Sigmoid colon (tissue), 7 donors: ENCODE results near the gene FOXN4. TPM values are rescaled to one million over a fixed set of nuclear protein-coding genes. Genes with fewer than 3 reads are reported as not detected.

Experiments used
- DNase-seq: peaks from one replicate; pipeline ENCODE4 v3.0.0-alpha.2; 2019
- H3K27ac ChIP-seq, 4 donors: fragments of 200-600 bp; sonication (generic); one replicate each; pipeline ENCODE4 v1.5.1; 2016 to 2019; ENCODE audit warnings: mild to moderate bottlenecking in 1 of 4
- H3K27me3 ChIP-seq, 3 donors: fragments of 200-600 bp; sonication (generic); one replicate each; pipeline ENCODE4 v1.5.1; 2019; ENCODE audit warnings: mild to moderate bottlenecking in 1 of 3
- H3K36me3 ChIP-seq, 4 donors: fragments of 200-600 bp; sonication (generic); one replicate each; pipeline ENCODE4 v1.5.1; 2016 to 2019
- H3K4me1 ChIP-seq, 4 donors: fragments of 200-600 bp; sonication (generic); one replicate each; pipeline ENCODE4 v1.5.1; 2017 to 2019
- H3K4me3 ChIP-seq, 4 donors: fragments of 200-600 bp; sonication (generic); one replicate each; pipeline ENCODE4 v1.5.1; 2017 to 2019; ENCODE audit warnings: mild to moderate bottlenecking in 2 of 4, moderate library complexity in 1 of 4
- H3K9me3 ChIP-seq, 4 donors: fragments of 200-600 bp in 3 of 4; sonication (generic) in 3 of 4; one replicate each; pipeline versions ENCODE4 v1.5.1 to v1.6.1; 2013 to 2019
- EP300 ChIP-seq, 4 donors: sonication (generic); formaldehyde crosslinking; IDR thresholded peaks; one replicate each; pipeline ENCODE4 v1.6.1; 2017; ENCODE audit warnings: antibody characterized with exemption in 4 of 4
- POLR2A ChIP-seq, 2 donors: fragments of 450-650 bp; IDR thresholded peaks; one replicate each; pipeline ENCODE4 v1.6.1; 2016; ENCODE audit warnings: antibody characterized with exemption in 2 of 2, mild to moderate bottlenecking in 2 of 2, moderate library complexity in 2 of 2
- POLR2AphosphoS5 ChIP-seq, 4 donors: sonication (generic); formaldehyde crosslinking; IDR thresholded peaks; one replicate each; pipeline ENCODE4 v1.6.1; 2017; ENCODE audit warnings: antibody characterized with exemption in 4 of 4
- WGBS, 2 donors: extraction: QIAGEN DNeasy Blood & Tissue Kit; methylation state at CpG; one replicate each; pipeline ENCODE4 v1.1.7; 2013; 5-methylcytosine and 5-hydroxymethylcytosine counted together
- intact Hi-C: fragments of 100-400 bp; cut with DNase I; formaldehyde crosslinking; loops from one replicate; pipeline ENCODE4 v1.15.1; 2023
- polyA plus RNA-seq, 3 donors: library from polyadenylated mRNA; stranded (reverse); fragments of 200-250 nt; gene quantifications; one replicate each; pipeline ENCODE4 v1.2.3, GENCODE V29; 2013
- total RNA-seq, 4 donors: library from RNA; depleted of rRNA; stranded (reverse); fragments of >200 nt; gene quantifications; one replicate each; pipeline ENCODE4 v1.1.0, GENCODE V29; 2016
- TF ChIP-seq, protein P1 (sequence below), 4 experiments: fragments of 450-650 bp in 3 of 4; fragments of 200-600 bp in 1 of 4; IDR thresholded peaks; one replicate each; pipeline ENCODE4 v1.5.1; 2016 to 2019; ENCODE audit warnings: antibody characterized with exemption in 4 of 4, mild to moderate bottlenecking in 3 of 4, moderate library complexity in 2 of 4
- donor health status: healthy with polysubstance abuse.
- donor health status: Bipolar disorder and iron deficiency.
- donor health status: healthy.

The FOXN4 gene
- total and polyA plus RNA-seq, 7 donors = 0.06 to 1.9 (median 0.41) TPM; not detected in 4

DNA sequence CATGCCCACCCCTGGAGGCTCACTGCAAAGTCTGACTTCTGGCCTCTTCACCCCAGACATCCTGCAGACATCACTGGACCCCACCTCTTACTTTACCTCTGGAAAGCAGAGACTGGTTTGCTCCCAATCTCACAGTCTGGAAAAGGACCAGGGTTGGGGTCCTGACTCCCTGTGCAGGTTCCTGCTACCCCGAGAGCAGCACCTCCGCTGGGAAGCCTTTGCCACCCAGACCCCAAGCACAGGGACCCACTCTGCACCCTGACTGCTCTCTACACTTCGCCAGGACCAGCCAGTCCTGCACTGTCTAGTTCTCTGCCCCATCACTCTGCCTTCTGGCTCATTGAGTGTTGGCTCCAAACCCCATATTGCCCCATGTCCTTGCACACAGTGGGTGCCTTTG, 16.0 kb downstream of the FOXN4 start:
- no peaks in the 10 kb centered on the region for H3K36me3 ChIP-seq
- DNase-seq = peak; percentile 49
- H3K4me1 ChIP-seq = peaks cover 0 to 18% (median 16%) of the 10 kb centered on the region in 4 donors
- no peak for TF ChIP-seq POLR2AphosphoS5 (IDR thresholded peaks at IDR 0.05)
- no peak for TF ChIP-seq EP300 (IDR thresholded peaks at IDR 0.05)
- H3K27me3 ChIP-seq = peaks cover 0 to 3% (median 0%) of the 10 kb centered on the region in 3 donors
- H3K9me3 ChIP-seq = no peaks in the 10 kb centered on the region
- WGBS, 2 donors = 78 to 86% methylated on average over 3 of the region's 3 CpGs
- H3K27ac ChIP-seq = no peak overlapping the region
- no peak overlapping the region for H3K4me3 ChIP-seq
- intact Hi-C loops = no loop called here

DNA sequence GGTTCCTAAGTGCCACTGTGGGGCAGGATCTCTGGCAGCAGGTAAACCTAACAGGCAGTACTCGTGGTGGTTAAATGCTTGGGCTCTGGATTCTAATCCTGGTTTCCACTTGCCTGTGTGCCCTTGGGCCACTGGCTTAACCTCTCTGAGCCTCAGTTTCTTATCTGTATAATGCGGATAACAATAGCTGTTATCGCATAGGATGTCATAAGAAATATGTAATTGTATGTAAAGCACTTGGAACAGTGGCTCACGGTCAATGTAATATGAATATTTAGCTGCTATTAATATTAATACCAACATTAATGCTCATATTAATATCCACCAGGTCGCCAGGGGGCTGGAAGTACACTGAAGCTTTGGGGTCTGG, 16.8 kb downstream of the FOXN4 start:
- H3K9me3 ChIP-seq = no peaks in the 10 kb centered on the region
- H3K27me3 ChIP-seq = peaks cover 0 to 3% (median 0%) of the 10 kb centered on the region in 3 donors
- H3K36me3 ChIP-seq = no peaks in the 10 kb centered on the region
- H3K27ac ChIP-seq = peak overlapping the region in 3 of 4 donors; percentile 55 to 68 (median 67)
- no peak for TF ChIP-seq EP300 (IDR thresholded peaks at IDR 0.05)
- TF ChIP-seq POLR2A (IDR thresholded peaks at IDR 0.05) = no peak
- TF ChIP-seq, protein P1, sequence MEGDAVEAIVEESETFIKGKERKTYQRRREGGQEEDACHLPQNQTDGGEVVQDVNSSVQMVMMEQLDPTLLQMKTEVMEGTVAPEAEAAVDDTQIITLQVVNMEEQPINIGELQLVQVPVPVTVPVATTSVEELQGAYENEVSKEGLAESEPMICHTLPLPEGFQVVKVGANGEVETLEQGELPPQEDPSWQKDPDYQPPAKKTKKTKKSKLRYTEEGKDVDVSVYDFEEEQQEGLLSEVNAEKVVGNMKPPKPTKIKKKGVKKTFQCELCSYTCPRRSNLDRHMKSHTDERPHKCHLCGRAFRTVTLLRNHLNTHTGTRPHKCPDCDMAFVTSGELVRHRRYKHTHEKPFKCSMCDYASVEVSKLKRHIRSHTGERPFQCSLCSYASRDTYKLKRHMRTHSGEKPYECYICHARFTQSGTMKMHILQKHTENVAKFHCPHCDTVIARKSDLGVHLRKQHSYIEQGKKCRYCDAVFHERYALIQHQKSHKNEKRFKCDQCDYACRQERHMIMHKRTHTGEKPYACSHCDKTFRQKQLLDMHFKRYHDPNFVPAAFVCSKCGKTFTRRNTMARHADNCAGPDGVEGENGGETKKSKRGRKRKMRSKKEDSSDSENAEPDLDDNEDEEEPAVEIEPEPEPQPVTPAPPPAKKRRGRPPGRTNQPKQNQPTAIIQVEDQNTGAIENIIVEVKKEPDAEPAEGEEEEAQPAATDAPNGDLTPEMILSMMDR (IDR thresholded peaks at IDR 0.05) = no peak
- no peak for TF ChIP-seq POLR2AphosphoS5 (IDR thresholded peaks at IDR 0.05)
- DNase-seq = no peak
- intact Hi-C loops = no loop called here
- peaks cover 0 to 18% (median 16%) of the 10 kb centered on the region in 4 donors for H3K4me1 ChIP-seq
- no peak overlapping the region for H3K4me3 ChIP-seq
- 74 to 86% methylated on average over 5 of the region's 5 CpGs for WGBS, 2 donors

- TF ChIP-seq, protein P1 (IDR thresholded peaks at IDR 0.05) = no peak
- TF ChIP-seq POLR2A (IDR thresholded peaks at IDR 0.05) (no peak), POLR2AphosphoS5 (IDR thresholded peaks at IDR 0.05) (peak in 1 of 4 donors; percentile 41), EP300 (IDR thresholded peaks at IDR 0.05) (no peak)
- intact Hi-C loops = no loop called here
- WGBS, 2 donors = 6 to 13% methylated on average over 31 of the region's 31 CpGs
- Histone ChIP-seq H3K27me3 (peaks cover 0 to 3% (median 0%) of the 10 kb centered on the region in 3 donors), H3K27ac (peak overlapping the region; percentile 29 to 68 (median 61)), H3K36me3 (no peaks in the 10 kb centered on the region), H3K9me3 (no peaks in the 10 kb centered on the region), H3K4me3 (peak overlapping the region in 3 of 4 donors; percentile 29 to 42 (median 36)), H3K4me1 (peaks cover 0 to 18% (median 16%) of the 10 kb centered on the region in 4 donors)
- peak; percentile 83 for DNase-seq
These were observed 17.4 kb downstream of the FOXN4 start for GRCh38 chr12:109291521-109292341.

DNA sequence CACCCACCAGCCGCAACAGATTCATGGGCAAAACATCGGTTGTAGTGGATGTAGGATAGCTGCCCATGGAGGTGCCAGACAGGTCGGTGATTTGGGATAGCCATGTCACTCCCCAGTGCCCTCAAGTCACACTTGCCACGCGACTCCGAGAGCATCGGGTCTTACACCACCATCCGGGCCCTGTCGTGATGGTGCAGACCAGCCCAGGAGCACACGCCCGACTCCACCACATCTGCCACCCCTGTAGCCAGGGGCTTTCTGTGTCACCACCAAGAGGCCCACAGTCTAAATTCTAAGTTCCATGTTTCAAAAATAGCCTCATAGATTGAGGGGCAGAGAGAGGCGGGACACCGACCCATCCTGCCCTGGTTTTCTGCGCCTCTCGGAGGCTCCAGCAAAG, 18.0 kb downstream of the FOXN4 start:
- WGBS, 2 donors = 33 to 64% methylated on average over 15 of the region's 15 CpGs
- intact Hi-C loops = no loop called here

GRCh38 chr12:109290061-109290460, 19.0 kb downstream of the FOXN4 start:
- WGBS, 2 donors = 91 to 92% methylated on average over 18 of the region's 18 CpGs
- Histone ChIP-seq H3K4me3 (no peak overlapping the region), H3K9me3 (no peaks in the 10 kb centered on the region), H3K36me3 (no peaks in the 10 kb centered on the region), H3K4me1 (peaks cover 0 to 18% (median 16%) of the 10 kb centered on the region in 4 donors), H3K27ac (no peak overlapping the region), H3K27me3 (peaks cover 0 to 3% (median 0%) of the 10 kb centered on the region in 3 donors)
- intact Hi-C loops = no loop called here
- DNase-seq = no peak
- TF ChIP-seq POLR2AphosphoS5 (IDR thresholded peaks at IDR 0.05) = no peak
- TF ChIP-seq, protein P1 (IDR thresholded peaks at IDR 0.05) = no peak
- TF ChIP-seq EP300 (IDR thresholded peaks at IDR 0.05) = no peak
- no peak for TF ChIP-seq POLR2A (IDR thresholded peaks at IDR 0.05)

More for the DNA sequence above, 18.0 kb downstream of the FOXN4 start:
- Histone ChIP-seq H3K4me1 (peaks cover 0 to 18% (median 16%) of the 10 kb centered on the region in 4 donors), H3K27me3 (peaks cover 0 to 3% (median 0%) of the 10 kb centered on the region in 3 donors), H3K9me3 (no peaks in the 10 kb centered on the region), H3K4me3 (peak overlapping the region in 3 of 4 donors; percentile 29 to 42 (median 36)), H3K27ac (peak overlapping the region; percentile 29 to 68 (median 61)), H3K36me3 (no peaks in the 10 kb centered on the region)
- no peak for TF ChIP-seq EP300 (IDR thresholded peaks at IDR 0.05)
- DNase-seq = no peak
